Fibroblast of peridontal ligament (primary cell): ENCODE measurements around the gene NSUN5.
A peak's percentile ranks its signal among the peaks of the same experiment; 100 is the strongest.
"Not testable (repeated sequence)": the region's sequence is repeated elsewhere in the genome, so short reads cannot be mapped to it uniquely, and the experiment has no call there.

ENCODE experiments used
- DNase-seq: peaks from one replicate; pipeline ENCODE4 v3.0.0-alpha.2; 2010; ENCODE audit errors: extremely low read depth

NSUN5 gene

GRCh38 chr7:73327449-73327848 lies 18.8 kb upstream of the NSUN5 start:
- not testable (repeated sequence) for DNase-seq

GRCh38 chr7:73325424-73325823 lies 16.8 kb upstream of the NSUN5 start:
- not testable (repeated sequence) for DNase-seq

- DNase-seq, result peak; percentile 24
These were observed 15.6 kb upstream of the NSUN5 start for GRCh38 chr7:73324081-73324845.

- not testable (repeated sequence) for DNase-seq
These were observed 14.9 kb upstream of the NSUN5 start for GRCh38 chr7:73323434-73324080.

GRCh38 chr7:73320009-73320408 lies 11.4 kb upstream of the NSUN5 start:
- not testable (repeated sequence) for DNase-seq

- not testable (repeated sequence) for DNase-seq
These were observed 10.9 kb upstream of the NSUN5 start for GRCh38 chr7:73319541-73319940.

GRCh38 chr7:73318656-73319204 lies 10.1 kb upstream of the NSUN5 start:
- DNase-seq, result not testable (repeated sequence)

- no peak for DNase-seq
These were observed 7.9 kb upstream of the NSUN5 start for GRCh38 chr7:73316521-73316920.

GRCh38 chr7:73314271-73314670 lies 5.6 kb upstream of the NSUN5 start:
- DNase-seq, result no peak

- no peak for DNase-seq
These were observed 4.9 kb upstream of the NSUN5 start for GRCh38 chr7:73313521-73313906.

- DNase-seq, result no peak
These were observed 4.3 kb upstream of the NSUN5 start for GRCh38 chr7:73312831-73313520.

- not testable (repeated sequence) for DNase-seq
These were observed 2.8 kb upstream of the NSUN5 start for GRCh38 chr7:73311421-73311820.

- no peak for DNase-seq
These were observed 457 bp downstream of the NSUN5 start for GRCh38 chr7:73308074-73308664.

- DNase-seq, result no peak
These were observed 1.2 kb downstream of the NSUN5 start for GRCh38 chr7:73307436-73307835.

GRCh38 chr7:73304612-73305387 lies 3.8 kb downstream of the NSUN5 start:
- DNase-seq, result not testable (repeated sequence)

GRCh38 chr7:73304071-73304470 lies 4.6 kb downstream of the NSUN5 start:
- no peak for DNase-seq

GRCh38 chr7:73303546-73303945 lies 5.1 kb downstream of the NSUN5 start:
- no peak for DNase-seq

GRCh38 chr7:73302846-73303245 lies 5.8 kb downstream of the NSUN5 start:
- DNase-seq, result not testable (repeated sequence)

GRCh38 chr7:73301108-73301507 lies 7.5 kb downstream of the NSUN5 start:
- DNase-seq, result not testable (repeated sequence)

- not testable (repeated sequence) for DNase-seq
These were observed 8.8 kb downstream of the NSUN5 start for GRCh38 chr7:73299812-73300211.

- not testable (repeated sequence) for DNase-seq
These were observed 10.9 kb downstream of the NSUN5 start for GRCh38 chr7:73297706-73298105.
